ENCODE measurements around the gene FCHSD2. TPM values are rescaled to one million over a fixed set of nuclear protein-coding genes. Genes with fewer than 3 reads are reported as not detected.

FCHSD2 gene
- total and polyA plus RNA-seq, 5 experiments from 2014 or later, result 11.8 to 70.0 (median 15.6) TPM

DNA sequence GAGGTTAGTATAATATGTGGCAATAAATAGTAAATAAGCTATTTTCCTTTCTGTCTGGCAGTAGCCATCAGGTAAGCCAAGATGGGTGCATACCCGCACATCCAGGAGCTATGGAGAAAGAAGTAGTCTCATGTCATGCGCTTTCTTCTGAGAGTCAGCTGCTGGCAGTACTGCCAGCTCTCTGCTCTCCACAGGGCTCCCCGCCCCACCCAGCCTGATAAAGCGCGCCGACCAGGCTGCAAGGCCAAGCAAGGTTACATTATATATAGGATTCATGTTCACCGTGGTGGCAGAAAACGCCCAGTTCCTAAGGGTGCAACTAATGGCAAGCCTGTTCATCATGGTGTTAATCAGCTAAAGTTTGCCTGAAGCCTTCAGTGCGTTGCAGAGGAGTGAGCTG, 201.7 kb downstream of the FCHSD2 start:
- peaks cover 0 to 19% (median 13%) of the 10 kb centered on the region in 3 donors for H3K36me3 Mint-ChIP-seq
- no peaks in the 10 kb centered on the region for H3K27me3 Mint-ChIP-seq
- peaks cover 0 to 22% (median 2%) of the 10 kb centered on the region in 4 donors for H3K4me1 Mint-ChIP-seq
- H3K9me3 Mint-ChIP-seq, result no peaks in the 10 kb centered on the region
- POLR2A ChIA-PET, result no interaction called here
- H3K4me3 Mint-ChIP-seq, result no peak overlapping the region
- H3K27ac Mint-ChIP-seq, result no peak overlapping the region
- ATAC-seq (no peak), DNase-seq (no peak)

DNA sequence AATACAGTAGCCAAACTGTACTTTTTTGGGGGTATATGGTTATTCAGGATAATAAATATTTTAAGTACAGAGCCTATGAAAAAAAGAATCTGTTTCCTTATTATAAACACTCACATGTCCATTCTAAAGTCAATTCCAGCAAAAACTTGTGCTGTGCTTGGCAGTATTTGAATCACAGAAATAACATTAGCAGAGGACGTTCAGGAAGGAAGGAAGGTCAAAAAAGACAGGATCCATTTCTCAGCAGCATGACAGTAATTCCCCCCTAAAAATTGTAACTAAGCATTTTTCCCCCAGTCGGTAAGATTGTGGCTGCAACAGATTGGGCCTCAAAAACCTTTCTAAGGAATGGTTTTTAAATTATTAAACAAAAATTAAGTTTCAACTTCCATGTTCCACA, 203.1 kb downstream of the FCHSD2 start:
- Mint-ChIP-seq H3K27ac (no peak overlapping the region), H3K27me3 (no peaks in the 10 kb centered on the region), H3K4me3 (no peak overlapping the region), H3K9me3 (no peaks in the 10 kb centered on the region), H3K4me1 (peaks cover 0 to 19% (median under 1%) of the 10 kb centered on the region in 4 donors), H3K36me3 (peaks cover 0 to 19% (median 15%) of the 10 kb centered on the region in 3 donors)
- no peak for ATAC-seq
- POLR2A ChIA-PET, result no interaction called here
- no peak for DNase-seq

DNA sequence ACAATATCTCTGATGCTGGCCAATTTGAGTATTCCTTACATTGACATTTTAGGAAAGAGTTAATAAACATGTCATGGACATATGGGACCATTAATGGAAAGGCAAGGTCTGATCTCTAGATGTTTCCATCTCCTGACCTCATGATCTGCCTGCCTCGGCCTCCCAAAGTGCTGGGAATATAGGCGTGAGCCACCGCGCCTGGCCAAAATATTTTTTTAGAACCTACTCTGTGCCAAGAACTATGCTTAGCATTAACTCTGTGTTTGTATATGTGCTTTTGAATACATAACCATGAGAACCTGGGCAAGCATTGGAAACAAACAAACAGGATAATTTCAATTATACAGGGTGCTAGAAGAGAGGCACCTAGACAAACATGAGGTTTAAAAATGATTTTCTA, 204.7 kb downstream of the FCHSD2 start:
- POLR2A ChIA-PET, result no interaction called here
- H3K4me3 Mint-ChIP-seq, result no peak overlapping the region
- no peaks in the 10 kb centered on the region for H3K27me3 Mint-ChIP-seq

DNA sequence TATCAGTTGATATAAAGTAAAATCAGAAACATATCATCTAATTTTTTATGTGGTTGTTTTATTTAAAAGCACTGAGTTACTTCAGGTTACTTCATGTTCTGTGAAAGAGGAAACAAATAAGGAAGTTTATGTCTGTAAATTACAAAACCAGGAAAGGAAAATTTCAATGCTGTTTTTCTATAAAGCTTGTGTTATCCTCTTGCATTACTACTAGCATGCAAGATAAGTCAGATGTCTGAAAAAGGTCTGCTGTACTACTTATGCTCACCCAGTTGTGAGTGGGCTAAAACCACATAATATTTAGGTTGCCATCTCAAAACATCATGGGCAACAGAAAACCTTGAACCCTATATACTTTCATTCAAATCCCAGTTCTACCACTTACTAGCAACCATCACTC, 206.4 kb downstream of the FCHSD2 start:
- Mint-ChIP-seq H3K27me3 (no peaks in the 10 kb centered on the region), H3K36me3 (peaks cover 0 to 16% (median 9%) of the 10 kb centered on the region in 3 donors), H3K27ac (no peak overlapping the region), H3K9me3 (no peaks in the 10 kb centered on the region), H3K4me1 (peaks cover 0 to 19% (median 0%) of the 10 kb centered on the region in 4 donors), H3K4me3 (no peak overlapping the region)
- POLR2A ChIA-PET, result no interaction called here
- DNase-seq (no peak), ATAC-seq (no peak)

More for the DNA sequence above, 204.7 kb downstream of the FCHSD2 start:
- Mint-ChIP-seq H3K36me3 (peaks cover 0 to 18% (median 13%) of the 10 kb centered on the region in 3 donors), H3K27ac (no peak overlapping the region), H3K4me1 (peaks cover 0 to 19% (median under 1%) of the 10 kb centered on the region in 4 donors), H3K9me3 (no peaks in the 10 kb centered on the region)
- no peak for DNase-seq
- no peak for ATAC-seq

DNA sequence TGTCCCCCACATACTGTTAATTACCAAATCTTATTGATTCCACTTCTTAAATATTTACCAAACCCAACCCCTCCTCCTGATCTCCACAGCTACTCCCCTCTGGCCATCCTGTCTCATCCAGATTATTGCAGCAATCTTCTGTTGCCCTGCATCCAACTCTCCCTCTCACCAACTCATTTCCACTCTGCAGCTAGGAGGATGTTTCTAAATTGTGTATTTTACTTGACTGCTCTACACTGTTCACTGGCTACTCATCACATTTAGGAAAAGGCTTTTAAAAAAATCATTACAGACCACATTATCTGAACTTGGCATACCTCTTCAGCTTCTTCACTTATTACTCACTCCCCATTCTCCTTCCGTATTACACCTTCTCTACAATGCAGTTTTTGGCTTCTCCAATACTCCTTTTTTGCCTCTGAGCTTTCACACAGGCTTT, 210.0 kb downstream of the FCHSD2 start:
- Mint-ChIP-seq H3K9me3 (no peaks in the 10 kb centered on the region), H3K4me1 (peaks cover 0 to 18% (median 0%) of the 10 kb centered on the region in 4 donors), H3K27me3 (no peaks in the 10 kb centered on the region), H3K36me3 (peaks cover 0 to 6% (median 5%) of the 10 kb centered on the region in 3 donors), H3K4me3 (no peak overlapping the region), H3K27ac (no peak overlapping the region)
- DNase-seq (no peak), ATAC-seq (no peak)
- POLR2A ChIA-PET, result no interaction called here

DNA sequence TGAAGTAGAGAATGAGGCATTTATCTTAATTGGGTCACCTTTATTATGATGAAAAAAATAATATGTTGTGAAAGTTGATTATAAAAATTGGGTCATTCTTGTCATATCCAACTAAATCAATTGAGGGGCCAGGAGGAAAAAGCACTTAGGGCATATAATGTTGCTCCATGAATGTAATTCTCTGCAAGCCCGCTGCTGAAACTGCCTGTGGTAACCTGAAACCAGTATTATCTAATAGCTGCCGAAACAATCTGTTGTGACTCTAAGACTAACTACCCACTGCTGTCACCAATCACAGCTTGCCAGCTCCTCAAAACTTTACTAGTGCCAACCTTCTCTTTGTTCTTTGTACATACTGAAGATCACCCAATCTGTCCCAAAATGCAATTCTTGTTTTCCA, 212.1 kb downstream of the FCHSD2 start:
- Mint-ChIP-seq H3K9me3 (no peaks in the 10 kb centered on the region), H3K27me3 (no peaks in the 10 kb centered on the region), H3K27ac (no peak overlapping the region), H3K36me3 (peaks cover 0 to 6% (median 2%) of the 10 kb centered on the region in 3 donors), H3K4me3 (no peak overlapping the region), H3K4me1 (peaks cover 0 to 13% (median under 1%) of the 10 kb centered on the region in 4 donors)
- POLR2A ChIA-PET, result no interaction called here
- ATAC-seq, result no peak
- DNase-seq, result no peak

DNA sequence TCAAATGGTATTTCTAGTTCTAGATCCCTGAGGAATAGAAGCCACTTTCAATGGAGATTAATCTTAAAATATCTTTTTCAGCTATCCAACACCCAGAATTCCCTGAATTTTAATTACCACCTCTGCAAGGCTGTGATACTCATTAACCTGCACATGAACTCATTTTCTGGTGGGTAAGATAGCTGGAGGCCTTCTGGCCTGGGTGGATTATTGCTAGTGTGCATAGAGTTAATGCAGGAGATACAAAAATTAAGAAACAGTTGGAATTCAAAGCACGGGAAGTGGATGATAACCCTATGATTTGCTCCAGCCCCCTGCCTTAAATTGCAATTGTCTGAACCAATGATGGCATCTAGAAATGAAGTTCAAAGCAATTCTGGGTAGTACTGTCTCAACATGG, 212.9 kb downstream of the FCHSD2 start:
- POLR2A ChIA-PET, result no interaction called here
- no peaks in the 10 kb centered on the region for H3K27me3 Mint-ChIP-seq
- H3K9me3 Mint-ChIP-seq, result no peaks in the 10 kb centered on the region

DNA sequence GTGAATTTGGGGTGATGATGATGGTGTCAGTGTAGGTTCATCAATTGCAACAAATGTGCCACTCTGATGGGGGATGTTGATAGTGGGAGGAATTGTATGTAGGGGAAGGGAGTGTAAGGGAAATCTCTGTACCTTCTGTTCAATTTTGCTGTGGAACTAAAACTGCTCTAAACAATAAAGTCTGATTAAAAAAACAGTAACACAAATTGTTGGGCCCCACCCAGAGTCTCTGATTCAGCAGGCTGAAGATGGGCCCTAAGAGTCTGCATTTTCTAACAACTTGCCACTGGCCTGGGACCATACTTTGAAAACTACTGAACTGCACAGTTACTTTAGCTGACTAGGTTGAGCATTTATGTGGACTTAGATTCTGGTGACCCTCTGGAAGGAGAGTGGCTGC, 214.7 kb downstream of the FCHSD2 start:
- Mint-ChIP-seq H3K27me3 (no peaks in the 10 kb centered on the region), H3K4me3 (no peak overlapping the region), H3K9me3 (no peaks in the 10 kb centered on the region), H3K36me3 (peaks cover 0 to 6% (median 0%) of the 10 kb centered on the region in 3 donors), H3K27ac (peak overlapping the region in 6 of 10 donors; percentile 10 to 58 (median 34)), H3K4me1 (peaks cover 4 to 15% (median 5%) of the 10 kb centered on the region in 4 donors)
- ATAC-seq (no peak), DNase-seq (no peak)
- POLR2A ChIA-PET, result no interaction called here

More for the DNA sequence above, 212.9 kb downstream of the FCHSD2 start:
- DNase-seq (no peak), ATAC-seq (no peak)
- Mint-ChIP-seq H3K4me1 (peaks cover 4 to 15% (median 5%) of the 10 kb centered on the region in 4 donors), H3K4me3 (no peak overlapping the region), H3K36me3 (peaks cover 0 to 6% (median 0%) of the 10 kb centered on the region in 3 donors), H3K27ac (no peak overlapping the region)

DNA sequence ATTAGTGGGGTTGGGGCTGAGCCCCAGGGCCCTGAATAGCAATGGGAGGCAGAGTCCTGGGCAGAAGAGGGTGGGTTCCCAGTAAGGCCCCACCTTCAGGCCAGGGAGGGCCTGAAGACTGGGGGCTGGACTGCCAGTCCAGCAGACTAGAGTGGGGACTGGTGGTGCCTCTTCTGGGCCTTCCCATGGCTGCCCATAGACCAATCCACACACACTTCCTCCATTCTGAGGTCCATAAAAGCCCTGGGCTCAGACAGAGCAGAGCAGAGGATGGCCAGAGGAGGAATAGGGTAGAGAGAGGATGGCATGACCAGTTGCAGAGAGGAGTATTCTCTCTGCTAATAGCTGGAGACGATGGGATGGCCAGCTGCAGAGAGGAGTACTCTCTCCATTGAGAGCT, 216.0 kb downstream of the FCHSD2 start:
- DNase-seq, result no peak
- H3K9me3 Mint-ChIP-seq, result no peaks in the 10 kb centered on the region
- no peaks in the 10 kb centered on the region for H3K27me3 Mint-ChIP-seq
- H3K4me3 Mint-ChIP-seq, result no peak overlapping the region
- POLR2A ChIA-PET, result no interaction called here
- H3K4me1 Mint-ChIP-seq, result peaks cover 4 to 15% (median 5%) of the 10 kb centered on the region in 4 donors
- ATAC-seq, result no peak
- peaks cover 0 to 17% (median 5%) of the 10 kb centered on the region in 3 donors for H3K36me3 Mint-ChIP-seq
- H3K27ac Mint-ChIP-seq, result no peak overlapping the region

DNA sequence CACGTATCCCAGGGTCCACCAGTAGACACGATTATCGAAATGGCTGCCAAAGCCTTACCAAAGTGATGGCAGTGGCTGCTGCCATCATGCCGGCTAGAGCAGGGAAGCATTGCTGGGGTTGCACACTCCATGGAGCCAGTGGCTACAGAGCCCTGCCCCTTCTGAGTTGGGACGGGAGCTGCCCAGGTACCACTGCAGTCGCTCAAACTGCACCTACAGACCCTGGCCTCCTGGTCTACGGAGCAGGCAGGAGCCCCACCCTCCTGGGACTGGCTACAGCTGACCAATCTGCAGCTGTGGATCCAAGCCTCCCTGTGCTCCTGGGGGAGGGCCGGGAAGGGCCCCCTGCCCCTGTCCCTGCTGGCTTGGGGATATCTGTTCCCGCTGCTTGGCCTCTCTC, 216.5 kb downstream of the FCHSD2 start:
- ATAC-seq (no peak), DNase-seq (no peak)
- H3K36me3 Mint-ChIP-seq, result peaks cover 0 to 21% (median 9%) of the 10 kb centered on the region in 3 donors
- H3K27ac Mint-ChIP-seq, result peak overlapping the region in 1 of 10 donors; percentile 24
- POLR2A ChIA-PET, result interaction anchor here (1.0 to 1.2 kb wide), 2 partner anchors 217 to 252 kb away, joined by 3 to 5 read pairs; partner anchors contain the start of gene FCHSD2
- H3K4me3 Mint-ChIP-seq, result no peak overlapping the region
- H3K4me1 Mint-ChIP-seq, result peaks cover 4 to 15% (median 5%) of the 10 kb centered on the region in 4 donors
- no peaks in the 10 kb centered on the region for H3K27me3 Mint-ChIP-seq
- no peaks in the 10 kb centered on the region for H3K9me3 Mint-ChIP-seq

DNA sequence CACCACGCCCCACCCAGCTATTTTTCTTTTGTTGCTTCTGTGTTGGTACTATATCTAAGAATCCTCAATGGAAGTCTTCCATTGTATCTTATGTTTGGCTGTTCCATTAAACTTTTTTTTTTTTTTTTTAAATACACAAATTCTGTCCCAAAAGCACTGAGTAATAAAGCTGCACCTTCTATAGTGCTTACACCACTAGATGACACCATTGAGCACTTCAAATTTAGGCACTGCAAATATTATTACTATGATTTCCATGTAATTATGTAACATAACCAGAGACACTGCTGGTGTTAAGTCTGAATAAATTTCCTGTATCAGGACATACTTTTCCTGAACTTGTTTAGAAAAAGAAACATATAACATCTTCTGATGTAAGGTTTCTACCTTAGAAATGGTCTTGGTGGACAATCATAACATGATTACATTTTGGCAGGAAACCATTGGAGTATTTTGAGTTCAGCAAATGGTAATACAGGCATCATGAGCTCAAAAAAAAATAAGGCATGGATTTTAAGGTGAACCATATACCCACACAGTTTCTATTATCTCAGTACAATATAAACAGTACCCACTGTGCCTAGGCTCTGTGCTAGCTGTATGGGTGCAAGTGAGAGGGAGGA, 217.4 kb downstream of the FCHSD2 start:
- ATAC-seq (no peak), DNase-seq (peak in 3 of 10 donors; percentile 20 to 39 (median 26))
- Mint-ChIP-seq H3K27ac (peak overlapping the region in 4 of 10 donors; percentile 24 to 61 (median 52)), H3K9me3 (no peaks in the 10 kb centered on the region), H3K27me3 (no peaks in the 10 kb centered on the region), H3K4me3 (no peak overlapping the region), H3K36me3 (peaks cover 0 to 28% (median 15%) of the 10 kb centered on the region in 3 donors), H3K4me1 (peaks cover 4 to 15% (median 5%) of the 10 kb centered on the region in 4 donors)
- POLR2A ChIA-PET, result interaction anchor here (1.0 to 1.2 kb wide), 2 partner anchors 218 to 253 kb away, joined by 3 to 5 read pairs; partner anchors contain the start of gene FCHSD2

DNA sequence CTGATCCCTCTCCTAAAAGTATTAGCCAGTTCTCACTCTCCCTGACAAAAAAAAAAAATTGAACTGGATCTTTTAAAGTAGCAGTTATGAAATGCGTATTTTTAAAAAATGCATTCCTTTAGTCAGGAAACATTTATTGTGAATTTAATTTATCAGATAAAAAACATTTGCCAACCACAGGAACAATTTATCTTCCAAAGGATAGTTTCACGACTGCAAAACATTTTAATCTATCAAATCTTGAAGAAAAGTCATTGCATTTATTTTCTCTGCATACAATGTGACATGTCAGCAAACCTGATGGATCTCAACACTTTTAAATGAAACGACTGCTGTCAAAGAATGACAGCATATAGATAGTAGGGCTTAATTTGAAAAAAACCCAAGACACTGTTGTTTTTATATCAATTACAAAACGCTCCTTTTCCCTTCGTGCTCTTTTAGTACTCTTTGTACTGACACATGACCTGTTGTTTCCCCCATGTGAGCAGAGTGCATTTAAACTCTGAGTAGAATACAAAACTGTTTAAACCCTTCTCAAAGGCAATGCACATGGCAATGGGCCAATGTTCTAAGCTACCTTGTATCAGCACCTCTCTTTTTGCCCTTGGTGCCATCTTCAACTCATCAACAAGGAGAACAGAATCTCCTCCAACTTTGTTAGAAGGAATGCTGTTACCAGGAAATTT, 220.9 kb downstream of the FCHSD2 start:
- no peaks in the 10 kb centered on the region for H3K27me3 Mint-ChIP-seq
- POLR2A ChIA-PET, result no interaction called here
- no peaks in the 10 kb centered on the region for H3K9me3 Mint-ChIP-seq
- H3K4me1 Mint-ChIP-seq, result peaks cover 4 to 11% (median 5%) of the 10 kb centered on the region in 4 donors
- H3K4me3 Mint-ChIP-seq, result no peak overlapping the region
- ATAC-seq, result no peak
- no peak for DNase-seq
- H3K36me3 Mint-ChIP-seq, result peaks cover 4 to 46% (median 28%) of the 10 kb centered on the region in 3 donors
- no peak overlapping the region for H3K27ac Mint-ChIP-seq

DNA sequence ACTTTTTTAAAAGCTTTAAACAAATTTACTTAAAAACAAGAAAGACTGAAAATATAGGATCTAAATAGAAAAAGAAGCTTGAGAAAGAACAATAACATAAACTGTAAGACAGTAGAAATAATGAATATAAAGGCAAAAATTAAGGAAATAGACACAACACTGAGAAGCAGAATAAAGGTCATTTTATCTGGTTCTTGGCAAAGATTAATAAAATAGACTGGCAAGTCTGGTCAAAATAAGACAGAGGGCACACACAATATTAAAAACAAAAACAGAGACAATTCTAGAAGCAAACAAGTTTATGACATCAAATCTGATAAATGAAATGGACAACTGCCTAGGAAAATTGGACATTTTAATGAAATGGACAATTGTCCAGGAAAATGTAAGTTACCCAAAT, 222.1 kb downstream of the FCHSD2 start:
- ATAC-seq, result no peak
- Mint-ChIP-seq H3K36me3 (peaks cover 4 to 50% (median 37%) of the 10 kb centered on the region in 3 donors), H3K4me3 (no peak overlapping the region)

More for the DNA sequence above, 222.1 kb downstream of the FCHSD2 start:
- DNase-seq, result no peak
- POLR2A ChIA-PET, result no interaction called here
- H3K9me3 Mint-ChIP-seq, result peaks cover 0 to 2% (median 0%) of the 10 kb centered on the region in 9 donors
- H3K27me3 Mint-ChIP-seq, result no peaks in the 10 kb centered on the region
- H3K27ac Mint-ChIP-seq, result no peak overlapping the region
- H3K4me1 Mint-ChIP-seq, result peaks cover 4 to 6% (median 4%) of the 10 kb centered on the region in 4 donors
